GM04503 (cell line): ENCODE data around the gene SLC4A11.
"Not testable (repeated sequence)": the region's sequence is repeated elsewhere in the genome, so short reads cannot be mapped to it uniquely, and the experiment has no call there.

Experiments used
- DNase-seq: peaks from one replicate; pipeline ENCODE4 v3.0.0-alpha.2; 2012; ENCODE audit warnings: low read depth

SLC4A11 gene

GRCh38 chr20:3227936-3228749 is 10.8 kb downstream of the SLC4A11 start:
- DNase-seq = no peak

DNA sequence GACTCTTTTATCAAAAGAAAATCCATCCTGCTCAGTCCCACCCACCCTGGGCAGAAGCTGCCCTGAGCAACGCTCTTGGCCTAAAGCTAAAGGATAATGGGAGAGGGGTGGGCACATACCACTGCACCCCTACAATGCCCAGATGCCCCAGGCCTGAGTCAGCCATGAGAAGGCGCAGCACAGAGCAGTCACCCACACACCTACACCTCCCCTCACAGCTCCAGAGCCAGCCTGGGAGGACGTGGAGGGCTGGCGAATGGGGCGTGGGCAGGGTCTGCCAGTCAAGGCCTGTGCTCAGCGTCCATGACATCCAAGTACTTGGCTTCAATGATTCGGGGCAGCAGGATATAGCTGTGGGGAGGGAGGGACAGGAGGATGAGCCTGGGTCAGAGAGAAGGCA is 11.5 kb downstream of the SLC4A11 start:
- DNase-seq = no peak

GRCh38 chr20:3226864-3227263 is 12.1 kb downstream of the SLC4A11 start:
- no peak for DNase-seq

GRCh38 chr20:3226093-3226492 is 12.9 kb downstream of the SLC4A11 start:
- DNase-seq = no peak

GRCh38 chr20:3224681-3225421 is 14.1 kb downstream of the SLC4A11 start:
- DNase-seq = no peak

DNA sequence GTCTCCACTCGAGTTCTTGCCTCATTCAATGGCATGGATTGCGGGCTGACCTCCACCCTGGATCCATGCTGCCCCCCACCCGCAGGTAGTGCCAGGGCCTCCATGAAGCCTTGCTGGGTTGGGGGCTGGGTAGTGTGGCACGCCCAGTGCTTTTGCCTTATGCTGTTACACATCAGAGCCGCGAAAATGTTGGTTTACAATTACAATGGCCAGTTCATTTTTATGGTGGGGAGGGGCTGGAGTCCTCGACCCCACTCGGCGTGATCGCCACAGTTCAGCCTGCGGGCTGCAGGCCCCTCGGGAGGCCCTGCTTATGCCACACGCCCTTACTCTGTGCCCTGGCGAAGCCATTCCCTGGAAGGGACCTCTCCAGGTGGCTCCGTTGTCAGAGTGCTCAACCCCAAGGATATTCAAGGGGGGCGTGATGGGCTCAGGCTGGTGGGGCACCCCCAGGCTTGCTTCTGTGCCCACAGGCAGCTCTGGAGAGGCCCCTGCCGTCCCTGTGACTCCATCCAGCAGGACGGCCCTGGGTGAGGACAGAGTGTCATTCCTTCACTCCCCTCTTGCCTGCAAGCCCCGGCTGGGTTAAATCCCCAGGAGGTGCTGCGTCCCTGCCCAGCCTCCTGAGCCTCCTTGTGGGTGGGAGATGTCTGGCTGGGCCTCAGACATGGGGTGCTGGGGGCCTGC is 14.9 kb downstream of the SLC4A11 start:
- no peak for DNase-seq

DNA sequence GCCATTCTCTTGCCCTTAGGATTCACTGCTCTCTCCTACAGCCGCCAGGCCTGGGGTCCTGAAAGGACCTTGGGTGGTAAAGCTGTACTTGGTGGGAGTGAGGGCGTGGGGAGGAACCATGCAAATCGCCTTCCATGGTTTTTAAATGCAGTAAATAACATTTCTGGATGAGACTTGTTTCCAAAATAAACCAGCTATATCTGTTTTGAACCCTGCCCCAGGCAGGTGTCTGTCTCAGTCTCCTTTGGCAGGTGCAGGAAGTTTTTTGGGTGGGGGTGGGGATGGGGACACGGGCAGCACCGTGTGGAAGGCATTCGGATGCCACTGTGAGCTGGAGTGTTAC is 15.4 kb downstream of the SLC4A11 start:
- no peak for DNase-seq

- DNase-seq = no peak
Measured at GRCh38 chr20:3222635-3223600, 16.1 kb downstream of the SLC4A11 start.

DNA sequence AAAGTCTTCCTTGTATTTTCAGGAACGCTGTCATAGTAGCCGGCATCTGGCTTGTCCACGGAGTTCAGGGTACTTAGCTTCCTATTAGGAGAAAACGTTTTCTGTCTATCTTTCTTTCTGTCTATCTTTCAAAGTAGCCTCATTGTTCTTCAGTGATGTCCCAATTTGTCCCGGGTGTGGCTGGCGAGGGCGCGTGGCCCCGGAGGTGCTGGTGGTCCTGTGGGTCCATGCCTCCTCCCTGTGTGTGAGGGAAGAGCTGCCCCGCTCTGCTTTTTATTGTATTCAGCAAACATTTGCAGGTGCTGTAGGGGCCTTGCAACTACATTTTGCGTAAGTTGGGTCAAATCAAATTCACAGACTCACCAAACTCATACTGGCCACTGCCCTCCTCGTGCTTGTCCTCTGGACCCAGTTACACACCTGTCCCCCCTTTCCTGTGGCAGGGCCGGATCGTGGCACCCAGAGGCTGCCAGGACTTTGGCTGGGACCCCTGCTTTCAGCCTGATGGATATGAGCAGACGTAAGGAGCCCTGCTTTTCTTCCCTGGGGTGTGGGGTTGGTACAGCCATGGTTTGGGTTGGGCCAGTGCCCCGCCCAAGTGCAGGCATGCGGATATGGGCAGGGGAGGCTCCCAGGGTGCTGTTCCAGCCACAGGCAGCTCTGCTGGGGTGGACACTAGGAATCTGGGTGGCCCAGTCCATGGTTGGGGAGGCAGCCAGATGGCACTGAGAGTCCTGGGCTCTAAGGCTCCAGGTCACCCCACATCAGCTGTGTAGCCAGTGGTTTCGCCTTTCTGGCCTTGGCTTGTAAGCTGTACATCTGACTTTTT is 17.4 kb downstream of the SLC4A11 start:
- DNase-seq = no peak

DNA sequence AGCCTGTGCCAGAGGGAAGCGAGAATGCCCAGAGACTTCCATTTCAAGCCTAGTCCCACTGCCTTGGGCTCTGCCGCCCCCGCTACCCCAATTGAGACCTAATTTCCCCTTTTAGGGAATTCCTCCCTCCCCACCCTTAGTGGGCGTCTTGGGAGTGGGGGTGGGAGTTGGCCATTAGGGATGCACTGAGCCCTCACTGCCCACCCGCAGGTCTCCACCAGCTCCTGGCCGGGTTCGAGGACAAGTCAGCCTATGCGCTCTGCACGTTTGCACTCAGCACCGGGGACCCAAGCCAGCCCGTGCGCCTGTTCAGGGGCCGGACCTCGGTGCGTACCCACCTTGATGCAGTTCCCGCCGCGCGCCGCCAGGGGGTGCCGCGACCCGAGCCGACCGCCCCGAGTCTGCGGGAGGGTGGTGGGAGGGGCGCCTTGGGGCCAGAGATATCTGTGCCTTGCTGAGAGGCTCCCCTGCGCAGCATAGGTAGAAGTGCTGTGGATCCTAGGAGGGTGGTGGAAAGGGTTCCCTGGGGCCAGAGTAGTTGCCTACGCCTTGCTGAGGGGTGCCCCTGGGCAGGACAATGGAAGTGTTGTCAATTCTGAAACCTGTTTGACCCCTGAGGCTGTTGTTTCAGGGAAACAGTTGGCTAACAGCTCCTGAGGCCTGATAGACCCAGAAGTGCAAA is 20.5 kb downstream of the SLC4A11 start:
- DNase-seq = no peak

GRCh38 chr20:3215359-3215917 is 23.6 kb downstream of the SLC4A11 start:
- DNase-seq = not testable (repeated sequence)

DNA sequence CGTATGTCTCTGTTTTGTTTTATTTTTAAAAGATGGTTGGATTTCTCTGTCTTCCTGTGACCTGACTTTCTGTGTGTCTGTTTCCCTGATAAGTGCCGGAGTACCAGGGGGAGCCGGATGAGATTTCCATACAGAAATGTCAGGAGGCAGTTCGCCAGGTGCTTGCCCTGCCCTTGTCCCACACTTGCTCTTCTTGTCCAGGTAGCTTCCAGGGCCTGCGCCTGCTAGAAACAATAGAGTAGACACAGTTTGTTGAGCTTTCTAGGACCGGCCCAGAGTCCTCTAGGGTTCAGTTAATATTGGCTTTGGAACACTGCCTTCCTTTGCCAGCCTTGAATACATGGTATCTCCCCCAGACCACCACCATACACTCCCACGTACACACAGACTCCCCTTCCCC is 25.8 kb downstream of the SLC4A11 start:
- DNase-seq = no peak

DNA sequence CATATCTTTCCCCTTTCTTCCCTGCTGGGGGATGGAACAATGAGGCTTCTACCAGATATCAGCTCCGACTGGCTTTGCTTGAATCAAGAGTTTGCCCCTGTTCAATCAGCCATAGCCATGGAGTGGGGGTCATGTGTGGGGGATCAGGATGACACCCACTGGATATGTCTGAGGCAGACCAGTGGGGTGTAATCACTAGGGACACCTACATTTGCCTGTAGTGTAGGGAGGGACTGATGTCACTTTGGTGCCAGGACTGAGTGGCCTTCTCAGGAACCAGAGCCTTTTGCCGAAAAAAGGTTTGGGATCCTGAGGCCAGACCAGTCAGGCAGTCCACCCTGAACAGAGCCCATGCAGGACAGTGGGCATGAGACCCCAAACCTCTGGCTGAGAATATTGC is 28.6 kb downstream of the SLC4A11 start:
- DNase-seq = no peak

DNA sequence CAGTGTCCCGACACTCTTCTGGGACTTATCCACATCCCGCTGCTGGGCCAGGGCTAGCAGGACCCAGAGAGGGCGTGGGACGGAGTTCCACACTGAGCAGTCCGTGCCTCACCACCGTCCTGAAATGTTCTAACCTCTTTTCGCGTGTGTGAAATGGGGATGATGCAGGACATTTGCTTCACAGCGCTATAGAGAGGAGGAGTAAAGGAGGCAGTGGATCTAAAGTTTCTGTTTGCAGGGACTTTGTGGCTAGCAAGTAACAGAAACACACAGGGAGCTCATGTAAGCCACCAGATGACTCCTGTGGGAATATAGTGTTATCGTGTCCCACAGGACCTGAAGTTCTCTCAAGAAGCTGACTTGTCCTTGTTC is 29.1 kb downstream of the SLC4A11 start:
- no peak for DNase-seq

DNA sequence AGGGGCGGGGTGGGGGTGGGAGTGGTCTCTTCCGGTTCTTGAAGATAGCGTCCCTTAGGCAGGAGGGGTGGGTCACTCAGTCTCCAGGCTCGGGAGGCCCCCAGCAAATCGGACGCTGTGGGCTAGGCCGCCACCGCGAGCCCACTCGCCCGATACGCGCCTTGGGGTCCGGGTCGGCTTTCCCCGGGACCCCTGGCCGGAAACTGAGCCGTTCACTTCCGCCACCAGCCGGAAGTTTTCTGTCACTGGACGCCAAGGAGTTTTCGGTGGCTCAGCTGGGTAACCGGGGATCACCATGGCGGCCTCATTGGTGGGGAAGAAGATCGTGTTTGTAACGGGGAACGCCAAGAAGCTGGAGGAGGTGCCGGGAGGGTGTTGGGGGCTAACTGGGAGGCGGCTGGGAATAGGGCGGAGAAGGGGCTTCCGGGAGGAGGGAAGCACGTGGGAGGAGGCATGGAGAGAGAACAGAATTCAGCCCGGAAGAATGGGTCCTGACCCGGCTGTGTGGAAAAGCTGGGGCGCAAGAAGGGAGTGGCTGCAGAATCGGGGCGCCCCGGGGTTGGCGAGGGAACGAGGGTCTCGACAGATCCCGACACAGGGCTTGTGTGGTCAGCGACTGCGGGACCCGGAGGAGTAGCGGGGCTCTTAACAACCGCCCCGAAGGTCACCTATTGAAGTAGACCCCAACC is 29.6 kb downstream of the SLC4A11 start, which contains the start of gene ITPA:
TSS of gene ITPA (plus strand) at position 242 of the 689 bp plus-strand sequence. CDS start at position 296, 54 bp downstream.
- DNase-seq = no peak

DNA sequence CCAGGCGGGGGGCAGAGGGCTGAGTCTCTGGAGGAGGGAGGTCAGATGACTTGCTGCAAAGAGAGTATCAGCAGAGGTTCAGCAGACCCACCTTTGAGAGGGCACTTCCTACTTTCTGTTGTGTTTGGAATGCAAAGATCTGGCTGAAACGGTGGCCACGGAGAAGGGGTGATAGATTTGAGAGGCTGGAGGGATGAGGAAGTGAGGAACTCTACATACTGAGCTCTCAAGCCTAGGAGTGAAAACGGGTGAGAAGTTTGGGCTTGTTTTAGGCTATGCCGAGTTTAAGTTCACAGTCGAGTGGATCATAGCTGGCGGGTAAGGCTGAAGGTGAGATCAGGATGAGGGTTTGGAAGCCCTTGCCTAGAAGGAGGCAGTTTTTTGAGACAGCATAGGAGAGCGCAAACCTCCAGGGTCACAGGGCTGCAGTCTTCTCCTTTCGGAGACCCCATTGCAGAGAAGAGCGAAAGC is 30.2 kb downstream of the SLC4A11 start:
- no peak for DNase-seq

GRCh38 chr20:3204124-3204794 is 34.7 kb downstream of the SLC4A11 start, which contains the start of gene DDRGK1:
DDRGK1 (minus strand) TSS chr20:3204682; CDS start chr20:3204627, 55 bp downstream.
- DNase-seq = no peak

GRCh38 chr20:3203315-3204123 is 35.5 kb downstream of the SLC4A11 start:
- DNase-seq = no peak
